Stomach (tissue), 9 donors: ENCODE data around the gene NOXO1. TPM values are rescaled to one million over a fixed set of nuclear protein-coding genes. Genes with fewer than 3 reads are reported as not detected.
"Not testable (repeated sequence)": the region's sequence is repeated elsewhere in the genome, so short reads cannot be mapped to it uniquely, and the experiment has no call there.

Experiments used
- DNase-seq, 2 donors: peaks; one replicate each; pipeline versions ENCODE4 v3.0.0 to v3.0.0-alpha.2; 2013 to 2019
- H3K27ac ChIP-seq, 5 donors: fragments of 200-600 bp in 4 of 5; sonication (generic) in 4 of 5; one replicate each; pipeline ENCODE4 v1.5.1; 2013 to 2019; ENCODE audit warnings: mild to moderate bottlenecking in 1 of 5, moderate library complexity in 1 of 5
- H3K27me3 ChIP-seq, 3 donors: fragments of 200-600 bp; sonication (generic); one replicate each; pipeline ENCODE4 v1.5.1; 2017 to 2019; ENCODE audit warnings: mixed run types in 1 of 3
- H3K36me3 ChIP-seq, 4 donors: fragments of 200-600 bp; sonication (generic); 1 replicate in 3 of 4; 2 replicates in 1 of 4; pipeline ENCODE4 v1.5.1; 2016 to 2019
- H3K4me1 ChIP-seq, 4 donors: fragments of 200-600 bp; sonication (generic); one replicate each; pipeline ENCODE4 v1.5.1; 2016 to 2019
- H3K4me3 ChIP-seq, 4 donors: fragments of 200-600 bp; sonication (generic) in 3 of 4; one replicate each; pipeline ENCODE4 v1.5.1; 2016 to 2019; ENCODE audit warnings: mild to moderate bottlenecking in 1 of 4
- H3K9me3 ChIP-seq, 4 donors: fragments of 200-600 bp; sonication (generic); one replicate each; pipeline ENCODE4 v1.5.1; 2016 to 2019
- CTCF ChIP-seq, 7 experiments: fragments of 450-650 bp in 4 of 7; fragments of 200-600 bp in 3 of 7; sonication (generic) in 3 of 7; IDR thresholded peaks; one replicate each; pipeline ENCODE4 v1.5.1; 2016 to 2019; ENCODE audit warnings: antibody characterized with exemption in 7 of 7, control low read depth in 2 of 7, mild to moderate bottlenecking in 1 of 7
- EP300 ChIP-seq: sonication (generic); formaldehyde crosslinking; IDR thresholded peaks from one replicate; pipeline ENCODE4 v1.6.1; 2017; ENCODE audit warnings: antibody characterized with exemption
- POLR2A ChIP-seq, 4 donors: fragments of 450-650 bp; IDR thresholded peaks; one replicate each; pipeline ENCODE4 v1.6.1; 2016; ENCODE audit warnings: antibody characterized with exemption in 4 of 4, control low read depth in 2 of 4, mild to moderate bottlenecking in 1 of 4, moderate library complexity in 1 of 4
- POLR2AphosphoS5 ChIP-seq, 3 donors: sonication (generic); formaldehyde crosslinking; IDR thresholded peaks; one replicate each; pipeline ENCODE4 v1.6.1; 2016; ENCODE audit warnings: antibody characterized with exemption in 3 of 3
- WGBS, 5 donors: extraction: QIAGEN DNeasy Blood & Tissue Kit in 3 of 5; methylation state at CpG; one replicate each; pipeline versions ENCODE4 v1.1.5 to v1.1.7; 2013 to 2018; 5-methylcytosine and 5-hydroxymethylcytosine counted together
- intact Hi-C: fragments of 100-400 bp; cut with DNase I; formaldehyde crosslinking; loops from one replicate; pipeline ENCODE4 v1.15.1; 2023; ENCODE audit warnings: low total_unique reads
- polyA plus RNA-seq, 3 donors: library from polyadenylated mRNA; stranded (reverse); fragments of 200-250 nt; gene quantifications; one replicate each; pipeline ENCODE4 v1.2.3, GENCODE V29; 2013
- total RNA-seq, 5 donors: library from RNA; depleted of rRNA; stranded (reverse); fragments of >200 nt; gene quantifications; one replicate each; pipeline versions ENCODE4 v1.1.0 to v1.2.3, GENCODE V29; 2014 to 2016
- donor health status: healthy with polysubstance abuse.
- donor health status: Bipolar disorder and iron deficiency.
- donor health status: healthy.

The NOXO1 gene
- total and polyA plus RNA-seq, 8 donors: 1.2 to 58.2 (median 3.0) TPM; not detected in 4

- Histone ChIP-seq H3K27ac (peak within 1 kb of the TSS; percentile 78 to 91 (median 88)), H3K4me1 (peaks cover 19 to 45% (median 29%) of the 10 kb centered on the region in 4 donors), H3K4me3 (peak within 1 kb of the TSS; percentile 74 to 94 (median 86)), H3K27me3 (no peaks in the 10 kb centered on the region), H3K9me3 (no peaks in the 10 kb centered on the region), H3K36me3 (peaks cover 27 to 32% (median 32%) of the 10 kb centered on the region in 4 donors)
- intact Hi-C loops: no loop called here
- WGBS, 5 donors: 1 to 2% (median 1%) methylated on average over 30 to 77 of the region's 77 CpGs
- peak in 2 of 4 donors; percentile 52 to 89 for TF ChIP-seq POLR2A (IDR thresholded peaks at IDR 0.05)
- no peak for TF ChIP-seq EP300
- no peak for TF ChIP-seq CTCF (IDR thresholded peaks at IDR 0.05)
- TF ChIP-seq POLR2AphosphoS5 (IDR thresholded peaks at IDR 0.05): peak; percentile 93 to 98 (median 96)
- peak; percentile 100 for DNase-seq
Observed at GRCh38 chr16:1942810-1943726, 38.2 kb downstream of the NOXO1 start, which contains the start of gene MSRB1. Gene MSRB1, minus strand, starts transcription at chr16:1943199. Its CDS starts 43 bp downstream, at chr16:1943156.

GRCh38 chr16:1942047-1942809 is 39.0 kb downstream of the NOXO1 start:
- peak in 1 of 2 donors; percentile 49 for DNase-seq
- 10 to 15% (median 12%) methylated on average over 14 to 17 of the region's 17 CpGs for WGBS, 5 donors
- peak overlapping the region; percentile 69 to 91 (median 88) for H3K27ac ChIP-seq
- H3K36me3 ChIP-seq: peaks cover 30 to 41% (median 40%) of the 10 kb centered on the region in 4 donors
- no peaks in the 10 kb centered on the region for H3K9me3 ChIP-seq
- H3K27me3 ChIP-seq: no peaks in the 10 kb centered on the region
- intact Hi-C loops: no loop called here
- H3K4me1 ChIP-seq: peaks cover 19 to 45% (median 29%) of the 10 kb centered on the region in 4 donors
- TF ChIP-seq EP300: no peak
- peak overlapping the region; percentile 74 to 94 (median 86) for H3K4me3 ChIP-seq

- H3K27ac ChIP-seq: peak overlapping the region in 4 of 5 donors; percentile 78 to 91 (median 90)
- H3K4me1 ChIP-seq: peaks cover 19 to 45% (median 29%) of the 10 kb centered on the region in 4 donors
- H3K36me3 ChIP-seq: peaks cover 30 to 47% (median 46%) of the 10 kb centered on the region in 4 donors
- intact Hi-C loops: no loop called here
- DNase-seq: no peak
- WGBS, 5 donors: 78 to 88% (median 85%) methylated on average over 22 to 30 of the region's 30 CpGs
- TF ChIP-seq CTCF (IDR thresholded peaks at IDR 0.05) (no peak), POLR2AphosphoS5 (IDR thresholded peaks at IDR 0.05) (no peak), POLR2A (IDR thresholded peaks at IDR 0.05) (no peak)
- peak overlapping the region; percentile 74 to 94 (median 86) for H3K4me3 ChIP-seq
- no peaks in the 10 kb centered on the region for H3K27me3 ChIP-seq
- H3K9me3 ChIP-seq: no peaks in the 10 kb centered on the region
Observed at GRCh38 chr16:1941162-1942046, 39.9 kb downstream of the NOXO1 start.

GRCh38 chr16:1940273-1941161 is 40.8 kb downstream of the NOXO1 start:
- no peaks in the 10 kb centered on the region for H3K27me3 ChIP-seq
- peak overlapping the region in 2 of 5 donors; percentile 43 to 91 for H3K27ac ChIP-seq
- WGBS, 5 donors: 73 to 88% (median 87%) methylated on average over 23 of the region's 23 CpGs
- H3K4me3 ChIP-seq: peak overlapping the region in 2 of 4 donors; percentile 78 to 94
- TF ChIP-seq POLR2AphosphoS5 (IDR thresholded peaks at IDR 0.05): no peak
- peak in 1 of 2 donors; percentile 53 for DNase-seq
- peaks cover 19 to 49% (median 29%) of the 10 kb centered on the region in 4 donors for H3K4me1 ChIP-seq
- intact Hi-C loops: no loop called here
- no peaks in the 10 kb centered on the region for H3K9me3 ChIP-seq
- H3K36me3 ChIP-seq: peaks cover 30 to 47% (median 46%) of the 10 kb centered on the region in 4 donors

GRCh38 chr16:1939833-1940232 is 41.4 kb downstream of the NOXO1 start:
- DNase-seq, intact Hi-C loops, H3K27ac ChIP-seq, H3K9me3 ChIP-seq, H3K27me3 ChIP-seq: not testable (repeated sequence)
- 79 to 92% (median 87%) methylated on average over 8 of the region's 8 CpGs for WGBS, 5 donors
- Histone ChIP-seq H3K36me3 (peaks cover 30 to 47% (median 46%) of the 10 kb centered on the region in 4 donors), H3K4me3 (peak overlapping the region in 2 of 4 donors; percentile 78 to 94), H3K4me1 (peaks cover 19 to 56% (median 29%) of the 10 kb centered on the region in 4 donors)
